CD4-positive, alpha-beta T cell treated with Interleukin-17A for 4 hours (primary cell): ENCODE results near the gene THSD4.
"Not testable (repeated sequence)": the region's sequence is repeated elsewhere in the genome, so short reads cannot be mapped to it uniquely, and the experiment has no call there.

Experiments used
- DNase-seq: peaks from one replicate; pipeline ENCODE4 v3.0.0-alpha.2; 2020; ENCODE audit warnings: mixed read lengths

THSD4 gene

DNA sequence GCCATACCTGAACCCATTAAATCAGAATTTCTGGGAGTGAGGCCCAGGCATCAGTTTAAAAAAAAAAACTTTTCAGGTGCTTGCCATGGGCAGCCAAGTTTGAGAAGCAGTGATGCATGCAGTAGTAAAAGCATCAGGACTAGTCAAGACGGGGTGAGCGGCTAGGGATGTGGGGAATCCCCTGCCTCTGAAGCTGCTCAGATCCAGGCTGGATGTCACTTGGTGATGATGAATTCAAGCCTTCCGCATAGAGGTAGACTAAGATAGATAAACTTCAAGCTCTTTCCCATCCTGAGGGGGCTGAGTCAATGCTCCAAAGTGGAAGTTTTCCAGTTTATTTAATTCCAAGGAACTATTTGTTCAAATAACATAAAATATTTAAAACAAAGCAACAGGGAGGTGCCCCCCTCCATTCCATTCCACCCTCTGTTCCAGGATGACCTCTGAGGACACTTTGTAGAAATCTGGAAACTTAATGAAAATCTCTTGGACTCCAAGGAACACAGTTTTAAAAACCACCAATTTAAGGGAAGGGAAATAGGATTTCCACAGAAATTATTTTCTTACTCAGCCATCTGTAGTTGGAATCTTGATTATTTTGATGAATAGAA is 594.6 kb downstream of the THSD4 start:
- DNase-seq, result no peak

DNA sequence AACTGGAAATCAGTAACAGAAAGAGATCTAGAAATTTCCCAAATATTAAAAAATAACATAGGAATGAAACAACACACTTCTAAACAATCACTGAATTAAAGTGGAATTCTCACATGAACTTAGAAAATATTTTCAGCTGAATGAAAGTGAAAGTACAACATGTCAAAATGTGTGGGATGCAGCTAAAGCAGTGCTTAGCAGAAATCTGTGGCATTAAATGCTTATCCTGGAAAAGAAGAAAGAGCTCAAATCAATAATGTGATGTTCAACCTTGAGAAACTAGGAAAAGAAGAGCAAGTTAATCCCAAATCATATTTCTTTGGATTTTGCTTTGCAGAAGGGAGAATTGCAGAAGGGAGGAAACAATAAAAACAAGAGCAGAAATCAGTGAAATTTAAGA is 596.9 kb downstream of the THSD4 start:
- DNase-seq, result no peak

GRCh38 chr15:71713191-71713809 is 598.0 kb downstream of the THSD4 start:
- no peak for DNase-seq

GRCh38 chr15:71715914-71716313 is 600.6 kb downstream of the THSD4 start:
- DNase-seq, result no peak

- DNase-seq, result no peak
Measured at GRCh38 chr15:71716990-71717389, 601.7 kb downstream of the THSD4 start.

DNA sequence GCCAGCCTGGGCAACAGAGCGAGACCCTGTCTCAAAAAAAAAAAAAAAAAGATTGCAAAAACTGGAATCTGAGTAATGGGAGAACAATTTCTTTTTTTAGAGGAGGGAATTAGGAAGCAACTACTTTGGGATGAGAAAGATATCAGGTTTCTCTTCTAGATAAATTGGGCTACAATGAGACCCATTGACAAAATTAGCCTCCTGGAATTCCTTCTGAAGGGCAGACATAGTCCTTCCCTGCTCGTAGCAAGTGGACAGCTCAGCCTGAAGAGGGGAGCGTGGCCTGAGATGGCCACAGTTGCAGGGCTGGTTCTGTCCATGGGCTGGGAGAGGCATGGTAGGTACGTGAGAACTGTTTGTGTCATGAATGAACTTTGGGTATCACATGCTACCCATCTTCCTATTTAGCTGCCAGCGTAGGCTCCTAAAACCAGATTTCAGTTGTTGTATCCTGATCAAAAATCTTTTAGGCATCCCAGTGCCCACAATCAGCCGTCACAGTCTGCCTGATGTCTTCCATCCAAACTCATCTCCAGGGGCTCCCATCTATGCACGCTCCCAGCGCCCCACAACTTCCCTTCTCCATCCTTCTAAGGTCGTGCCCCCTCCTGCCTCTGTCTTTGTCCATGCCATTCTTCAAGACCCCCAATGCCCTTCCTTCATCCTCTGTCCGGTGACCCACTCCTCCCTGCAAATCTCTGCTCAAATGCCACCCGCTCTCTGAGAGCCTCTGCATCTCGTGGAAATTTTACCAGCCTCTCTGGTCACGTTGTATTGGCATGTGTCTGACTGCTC is 603.0 kb downstream of the THSD4 start:
- DNase-seq, result no peak

GRCh38 chr15:71723344-71723743 is 608.1 kb downstream of the THSD4 start:
- DNase-seq, result no peak

DNA sequence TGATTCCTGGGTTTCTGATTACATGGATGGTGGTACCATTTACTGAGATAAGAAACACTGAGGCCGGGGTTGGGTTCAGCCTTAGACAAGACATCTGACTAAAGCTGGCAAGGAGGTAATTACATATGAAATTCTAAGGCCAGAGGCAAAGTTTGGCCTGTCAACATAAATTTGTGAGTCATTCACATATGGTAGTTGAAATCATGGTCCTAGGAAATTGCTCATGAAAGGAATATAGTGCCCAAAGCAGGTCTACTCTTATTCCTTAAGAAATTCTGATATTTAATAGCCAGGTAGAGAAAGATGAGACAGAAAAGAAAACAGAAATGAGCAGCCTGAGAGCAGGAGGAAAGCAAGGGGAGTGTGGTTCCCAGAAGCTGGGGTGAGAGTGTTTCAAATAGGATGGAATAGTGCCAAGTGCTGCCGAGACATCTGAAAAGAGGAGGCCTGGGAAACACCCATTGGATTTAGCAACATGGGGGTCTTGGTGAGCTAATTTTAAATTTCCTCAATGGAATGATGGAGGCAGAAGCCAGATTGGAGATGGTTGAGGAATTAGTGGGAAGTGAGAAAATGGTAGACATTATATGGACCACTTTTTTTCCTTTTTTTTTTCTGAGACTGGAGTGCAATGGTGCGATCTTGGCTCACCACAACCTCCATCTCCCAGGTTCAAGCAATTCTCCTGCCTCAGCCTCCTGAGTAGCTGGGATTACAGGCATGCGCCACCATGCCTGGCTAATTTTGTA is 610.1 kb downstream of the THSD4 start:
- not testable (repeated sequence) for DNase-seq

GRCh38 chr15:71728881-71729280 is 613.6 kb downstream of the THSD4 start:
- DNase-seq, result no peak

- DNase-seq, result no peak
Measured at GRCh38 chr15:71729319-71729718, 614.0 kb downstream of the THSD4 start.

DNA sequence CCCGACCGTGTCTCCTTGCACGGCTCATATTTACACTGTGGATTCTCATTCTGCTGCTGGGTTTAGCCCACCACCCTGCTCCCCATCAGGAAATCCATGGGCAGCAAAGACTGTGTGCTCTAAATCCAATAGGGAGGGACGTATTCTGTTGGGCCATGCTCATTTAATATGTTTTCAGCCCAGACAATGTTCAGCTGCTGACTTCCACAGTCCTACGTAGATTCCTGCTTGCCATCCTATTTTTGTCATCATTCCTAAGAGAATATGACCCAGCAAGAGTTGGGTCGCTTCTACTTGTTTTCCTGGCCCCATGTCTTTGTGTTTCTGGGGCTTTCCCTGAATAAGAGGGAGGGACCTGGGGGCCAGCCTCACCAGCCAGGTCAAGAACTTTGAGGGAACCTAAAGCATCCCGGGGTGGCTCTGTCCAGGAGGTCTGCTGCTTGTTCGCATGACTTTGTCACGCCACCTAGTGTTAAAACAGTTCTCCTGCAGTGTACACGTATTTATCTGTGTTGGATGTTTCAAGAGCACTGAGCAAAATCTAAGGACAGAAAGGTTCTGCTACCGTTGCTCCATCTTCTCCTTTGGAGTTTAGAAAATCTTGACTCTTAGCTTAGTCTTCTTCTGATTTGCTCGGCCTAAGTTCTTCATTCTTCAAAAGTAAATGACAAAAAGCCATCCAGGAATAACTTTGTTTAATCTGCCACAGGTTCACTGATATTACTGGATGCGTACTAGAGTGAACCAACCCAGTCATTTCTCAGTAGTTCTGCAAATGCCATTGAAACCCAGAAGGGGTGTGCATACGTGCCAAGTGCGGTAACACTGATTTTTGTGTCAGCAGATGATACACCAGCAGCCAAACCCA is 615.2 kb downstream of the THSD4 start:
- DNase-seq, result peak; percentile 21

GRCh38 chr15:71732636-71733035 is 617.4 kb downstream of the THSD4 start:
- no peak for DNase-seq

GRCh38 chr15:71733122-71733521 is 617.9 kb downstream of the THSD4 start:
- no peak for DNase-seq

GRCh38 chr15:71734709-71735384 is 619.6 kb downstream of the THSD4 start:
- DNase-seq, result no peak

- DNase-seq, result no peak
Measured at GRCh38 chr15:71735385-71735757, 620.1 kb downstream of the THSD4 start.

- DNase-seq, result no peak
Measured at GRCh38 chr15:71736286-71736947, 621.1 kb downstream of the THSD4 start.

DNA sequence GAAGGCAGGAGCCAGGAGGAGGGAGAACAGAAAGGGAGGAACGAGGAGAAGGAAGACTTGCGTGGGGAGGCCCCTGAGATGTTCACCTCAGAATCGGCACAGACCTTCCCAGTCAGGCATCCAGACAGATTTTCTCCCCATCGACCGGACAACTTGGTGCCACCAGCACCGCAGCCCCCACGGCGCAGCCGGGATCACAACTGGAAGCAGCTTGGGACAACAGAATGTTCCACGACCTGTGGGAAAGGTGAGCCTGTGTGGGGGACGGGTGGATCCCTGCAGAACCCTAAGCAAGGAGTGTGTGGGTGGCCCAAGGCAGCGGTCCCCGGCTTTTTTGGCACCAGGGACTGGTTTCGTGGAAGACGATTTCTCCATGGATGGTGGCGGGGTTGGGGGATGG is 622.5 kb downstream of the THSD4 start:
- DNase-seq, result no peak

GRCh38 chr15:71739355-71739754 is 624.1 kb downstream of the THSD4 start:
- no peak for DNase-seq

- no peak for DNase-seq
Measured at GRCh38 chr15:71742964-71743363, 627.7 kb downstream of the THSD4 start.

- DNase-seq, result peak; percentile 76
Measured at GRCh38 chr15:71743861-71744382, 628.7 kb downstream of the THSD4 start.

DNA sequence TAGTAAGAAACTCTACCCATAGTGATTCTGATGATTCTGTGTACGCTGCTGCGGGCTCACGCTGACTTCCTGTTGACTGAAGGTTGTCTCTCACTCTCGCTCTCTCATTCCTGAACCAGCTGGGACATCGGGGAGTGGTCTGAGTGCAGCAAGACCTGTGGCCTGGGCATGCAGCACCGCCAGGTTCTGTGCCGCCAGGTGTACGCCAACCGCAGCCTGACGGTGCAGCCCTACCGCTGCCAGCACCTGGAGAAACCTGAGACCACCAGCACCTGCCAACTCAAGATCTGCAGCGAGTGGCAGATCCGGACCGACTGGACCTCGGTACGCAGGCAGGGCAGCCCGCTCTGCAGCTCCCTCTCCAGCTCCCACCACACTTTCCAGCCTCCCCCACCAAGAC is 631.4 kb downstream of the THSD4 start:
- DNase-seq, result no peak
